Thoracic aorta (tissue), 2 donors: Measurements from ENCODE around the gene P2RY14. TPM values are rescaled to one million over a fixed set of nuclear protein-coding genes. Genes with fewer than 3 reads are reported as not detected.

Experiments
- ATAC-seq: fragments of 150-250 bp; one replicate; pipeline ENCODE4 v1.8.0; 2017; ENCODE audit warnings: low read depth; ENCODE audit not compliant: insufficient number of reproducible peaks, low FRiP score
- DNase-seq: peaks from one replicate; pipeline ENCODE4 v3.0.0-alpha.2; 2020; ENCODE audit warnings: low spot score
- H3K27ac ChIP-seq, 2 donors: fragments of 200-600 bp; sonication (generic); 1 replicate in 1 of 2; 2 replicates in 1 of 2; pipeline ENCODE4 v1.5.1; 2016; ENCODE audit warnings: mild to moderate bottlenecking in 2 of 2, moderate library complexity in 2 of 2
- H3K27me3 ChIP-seq: fragments of 200-600 bp; sonication (generic); replicated peaks from 2 replicates; pipeline ENCODE4 v1.6.0; 2016; ENCODE audit warnings: mild to moderate bottlenecking; ENCODE audit not compliant: insufficient read depth
- H3K36me3 ChIP-seq: fragments of 200-600 bp; sonication (generic); one replicate; pipeline ENCODE4 v1.5.1; 2016
- H3K4me1 ChIP-seq, 2 donors: fragments of 200-600 bp; sonication (generic); 1 replicate in 1 of 2; 2 replicates in 1 of 2; pipeline versions ENCODE4 v1.5.1 to v1.6.0; 2016; ENCODE audit warnings: low read depth in 2 of 2, mild to moderate bottlenecking in 1 of 2; ENCODE audit not compliant: control insufficient read depth in 1 of 2
- H3K4me3 ChIP-seq: fragments of 200-600 bp; sonication (generic); 2 replicates; pipeline ENCODE4 v1.5.1; 2016; ENCODE audit warnings: mild to moderate bottlenecking
- H3K9me3 ChIP-seq: fragments of 200-600 bp; sonication (generic); 2 replicates; pipeline ENCODE4 v1.5.1; 2016
- total RNA-seq, 2 donors: library from RNA; depleted of rRNA; stranded (reverse); fragments of >200 nt; gene quantifications; one replicate each; pipeline versions ENCODE4 v1.1.0 to v1.2.3, GENCODE V29; 2016
- TF ChIP-seq, protein P1 (sequence below): fragments of 200-600 bp; sonication (generic); IDR thresholded peaks from one replicate; pipeline ENCODE4 v1.5.1; 2019; ENCODE audit warnings: antibody characterized with exemption

P2RY14 gene
- total RNA-seq, 2 donors from 2014 or later = 2.5 to 4.3 TPM

- ATAC-seq (no peak), DNase-seq (no peak)
- Histone ChIP-seq H3K9me3 (no peaks in the 10 kb centered on the region), H3K36me3 (no peaks in the 10 kb centered on the region), H3K27me3 (no peaks in the 10 kb centered on the region), H3K27ac (no peak overlapping the region), H3K4me3 (no peak overlapping the region), H3K4me1 (no peaks in the 10 kb centered on the region)
- TF ChIP-seq, protein P1, sequence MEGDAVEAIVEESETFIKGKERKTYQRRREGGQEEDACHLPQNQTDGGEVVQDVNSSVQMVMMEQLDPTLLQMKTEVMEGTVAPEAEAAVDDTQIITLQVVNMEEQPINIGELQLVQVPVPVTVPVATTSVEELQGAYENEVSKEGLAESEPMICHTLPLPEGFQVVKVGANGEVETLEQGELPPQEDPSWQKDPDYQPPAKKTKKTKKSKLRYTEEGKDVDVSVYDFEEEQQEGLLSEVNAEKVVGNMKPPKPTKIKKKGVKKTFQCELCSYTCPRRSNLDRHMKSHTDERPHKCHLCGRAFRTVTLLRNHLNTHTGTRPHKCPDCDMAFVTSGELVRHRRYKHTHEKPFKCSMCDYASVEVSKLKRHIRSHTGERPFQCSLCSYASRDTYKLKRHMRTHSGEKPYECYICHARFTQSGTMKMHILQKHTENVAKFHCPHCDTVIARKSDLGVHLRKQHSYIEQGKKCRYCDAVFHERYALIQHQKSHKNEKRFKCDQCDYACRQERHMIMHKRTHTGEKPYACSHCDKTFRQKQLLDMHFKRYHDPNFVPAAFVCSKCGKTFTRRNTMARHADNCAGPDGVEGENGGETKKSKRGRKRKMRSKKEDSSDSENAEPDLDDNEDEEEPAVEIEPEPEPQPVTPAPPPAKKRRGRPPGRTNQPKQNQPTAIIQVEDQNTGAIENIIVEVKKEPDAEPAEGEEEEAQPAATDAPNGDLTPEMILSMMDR = no peak
Observed at GRCh38 chr3:151319628-151320027, 41.3 kb upstream of the P2RY14 start.

GRCh38 chr3:151318991-151319390, 40.6 kb upstream of the P2RY14 start:
- no peak overlapping the region for H3K27ac ChIP-seq
- H3K4me3 ChIP-seq = no peak overlapping the region
- DNase-seq (no peak), ATAC-seq (no peak)
- no peaks in the 10 kb centered on the region for H3K4me1 ChIP-seq
- no peaks in the 10 kb centered on the region for H3K27me3 ChIP-seq
- TF ChIP-seq, protein P1 = no peak
- H3K9me3 ChIP-seq = no peaks in the 10 kb centered on the region
- H3K36me3 ChIP-seq = no peaks in the 10 kb centered on the region

- Histone ChIP-seq H3K36me3 (no peaks in the 10 kb centered on the region), H3K9me3 (no peaks in the 10 kb centered on the region), H3K4me3 (no peak overlapping the region), H3K27ac (no peak overlapping the region), H3K27me3 (no peaks in the 10 kb centered on the region), H3K4me1 (no peaks in the 10 kb centered on the region)
- DNase-seq = no peak
- TF ChIP-seq, protein P1 = no peak
- ATAC-seq = no peak
Observed at GRCh38 chr3:151318313-151318712, 40.0 kb upstream of the P2RY14 start.

DNA sequence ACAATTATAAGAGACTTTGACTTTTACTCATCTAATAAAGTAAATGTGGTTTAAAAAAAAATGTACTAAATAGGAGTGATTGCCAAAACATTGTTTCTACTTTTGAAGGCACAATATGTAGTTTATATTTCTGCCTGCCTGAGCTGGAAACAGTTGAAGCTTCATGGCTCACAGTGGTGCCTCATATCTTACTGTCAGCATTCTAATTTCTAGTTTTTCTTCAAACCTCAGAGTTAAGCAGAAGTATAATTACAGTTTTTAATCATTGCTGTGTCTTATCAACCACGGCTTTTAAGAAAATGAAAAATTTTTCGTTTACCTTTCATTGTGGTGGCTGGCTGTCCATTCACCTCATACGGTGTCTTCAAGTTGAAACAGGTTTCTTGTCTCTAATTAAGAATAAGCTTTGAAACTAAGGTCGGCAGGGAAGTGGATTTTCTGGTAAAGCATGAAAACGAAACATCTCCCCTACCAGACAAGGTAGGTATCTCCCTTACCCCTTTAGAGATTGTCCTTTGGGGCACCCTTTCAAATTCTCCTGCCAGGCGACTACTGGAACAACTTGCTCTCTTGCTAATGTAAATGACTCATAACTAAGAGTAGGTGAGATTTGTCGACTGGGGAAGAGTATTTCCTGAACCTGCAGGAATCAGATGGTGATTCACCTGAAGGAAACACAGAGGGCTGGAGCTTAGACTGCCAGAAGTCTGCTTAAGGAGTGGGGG, 38.1 kb upstream of the P2RY14 start, which contains the start of gene GPR87:
TSS of gene GPR87 (minus strand) at position 554 of the 725 bp plus-strand sequence. CDS start 16,720 bp downstream, outside the sequence.
- H3K9me3 ChIP-seq = no peaks in the 10 kb centered on the region
- DNase-seq = no peak
- ATAC-seq = no peak
- H3K27ac ChIP-seq = no peak within 1 kb of the TSS
- H3K27me3 ChIP-seq = no peaks in the 10 kb centered on the region
- TF ChIP-seq, protein P1 = no peak
- no peaks in the 10 kb centered on the region for H3K36me3 ChIP-seq
- H3K4me1 ChIP-seq = no peaks in the 10 kb centered on the region
- no peak within 1 kb of the TSS for H3K4me3 ChIP-seq

- Histone ChIP-seq H3K4me1 (no peaks in the 10 kb centered on the region), H3K36me3 (no peaks in the 10 kb centered on the region), H3K27ac (no peak overlapping the region), H3K9me3 (no peaks in the 10 kb centered on the region), H3K4me3 (no peak overlapping the region), H3K27me3 (no peaks in the 10 kb centered on the region)
- TF ChIP-seq, protein P1 = no peak
- DNase-seq (no peak), ATAC-seq (no peak)
Observed at GRCh38 chr3:151315846-151316245, 37.5 kb upstream of the P2RY14 start.
